Activated CD8-positive, alpha-beta memory T cell treated with anti-CD3 and anti-CD28 coated beads for 1 hour (primary cell): Measurements from ENCODE around the gene NEFH.
A peak's percentile ranks its signal among the peaks of the same experiment; 100 is the strongest.
"Not testable (repeated sequence)": the region's sequence is repeated elsewhere in the genome, so short reads cannot be mapped to it uniquely, and the experiment has no call there.

Source experiments
- DNase-seq, 2 donors: peaks; one replicate each; pipeline ENCODE4 v3.0.0-alpha.2; 2020; ENCODE audit warnings: low read depth in 1 of 2; ENCODE audit errors: extremely low read depth in 1 of 2

The NEFH gene

GRCh38 chr22:29489127-29489780 lies 9.2 kb downstream of the NEFH start:
- DNase-seq, result not testable (repeated sequence)

- no peak for DNase-seq
Measured at GRCh38 chr22:29491012-29491411, 11.0 kb downstream of the NEFH start.

GRCh38 chr22:29493636-29494035 lies 13.6 kb downstream of the NEFH start:
- no peak for DNase-seq

- no peak for DNase-seq
Measured at GRCh38 chr22:29499852-29500251, 19.8 kb downstream of the NEFH start.

GRCh38 chr22:29503811-29504372 lies 23.9 kb downstream of the NEFH start:
- no peak for DNase-seq

GRCh38 chr22:29509298-29509697 lies 29.3 kb downstream of the NEFH start:
- no peak for DNase-seq

- no peak for DNase-seq
Measured at GRCh38 chr22:29509815-29510214, 29.8 kb downstream of the NEFH start.

- DNase-seq, result no peak
Measured at GRCh38 chr22:29510542-29510941, 30.5 kb downstream of the NEFH start.

- DNase-seq, result no peak
Measured at GRCh38 chr22:29511126-29511862, 31.3 kb downstream of the NEFH start.

GRCh38 chr22:29512031-29512430 lies 32.0 kb downstream of the NEFH start:
- DNase-seq, result no peak

- DNase-seq, result no peak
Measured at GRCh38 chr22:29517215-29517908, 37.3 kb downstream of the NEFH start.

- DNase-seq, result no peak
Measured at GRCh38 chr22:29518427-29518826, 38.4 kb downstream of the NEFH start.

- no peak for DNase-seq
Measured at GRCh38 chr22:29519996-29520395, 40.0 kb downstream of the NEFH start.

- no peak for DNase-seq
Measured at GRCh38 chr22:29520851-29521250, 40.8 kb downstream of the NEFH start.

- no peak for DNase-seq
Measured at GRCh38 chr22:29521526-29521925, 41.5 kb downstream of the NEFH start.

GRCh38 chr22:29523761-29524160 lies 43.7 kb downstream of the NEFH start:
- no peak for DNase-seq

GRCh38 chr22:29524442-29525191 lies 44.6 kb downstream of the NEFH start:
- DNase-seq, result peak; percentile 1

GRCh38 chr22:29528144-29528543 lies 48.1 kb downstream of the NEFH start:
- no peak for DNase-seq

GRCh38 chr22:29530716-29531115 lies 50.7 kb downstream of the NEFH start:
- DNase-seq, result no peak

GRCh38 chr22:29531419-29531818 lies 51.4 kb downstream of the NEFH start:
- DNase-seq, result no peak

GRCh38 chr22:29536411-29536810 lies 56.4 kb downstream of the NEFH start:
- DNase-seq, result no peak
